HepG2 (cell line): ENCODE data around the gene ATP8A2. TPM values are rescaled to one million over a fixed set of nuclear protein-coding genes. Genes with fewer than 3 reads are reported as not detected.

Source experiments
- ATAC-seq: fragments of 200-7000 bp; cut with Tn5 transposase; 3 replicates; pipeline ENCODE4 v1.9.1; 2020; ENCODE audit warnings: mild to moderate bottlenecking, moderate library complexity
- BruUV-seq: library from RNA; stranded (reverse); fragments of 400-500 nt; replicated peaks from 2 replicates; lab custom pipeline; 2021; lab: Mats Ljungman, UMichigan
- CTCF ChIA-PET: fragments of 300-600 bp; formaldehyde crosslinking; extraction: SDS; loops from one replicate; lab custom pipeline; 2021; ENCODE audit warnings: low total read pairs, inconsistent platforms, low intra/inter-chr PET ratio; lab: Yijun Ruan, JAX
- POLR2A ChIA-PET: fragments of 350-600 bp; sonication (Branson Sonifier 250); formaldehyde crosslinking; loops from one replicate; lab custom pipeline; 2020; ENCODE audit warnings: antibody characterized with exemption, inconsistent platforms; lab: Yijun Ruan, JAX
- DNase-seq: peaks from one replicate; pipeline ENCODE4 v3.0.0-alpha.2; 2015; ENCODE audit warnings: low spot score
- FAIRE-seq: peaks from 3 replicates; lab custom pipeline; 2011; peaks lifted over from hg19 to GRCh38; lab: Jason Lieb, UNC
- H2AFZ ChIP-seq: one replicate; pipeline ENCODE4 v1.6.1; 2011; ENCODE audit warnings: low read length, inconsistent platforms
- H3K27ac ChIP-seq: fragments of 300-600 bp; 3 replicates; pipeline ENCODE4 v1.8.0; 2011; ENCODE audit warnings: mixed run types, mild to moderate bottlenecking, mixed read lengths, low read length, inconsistent platforms; ENCODE audit not compliant: insufficient read depth; ENCODE audit errors: extremely low read length
- H3K27me3 ChIP-seq, 2 experiments: fragments of 200-600 bp in 1 of 2; 2 replicates in 1 of 2; 3 replicates in 1 of 2; pipeline versions ENCODE4 v1.6.0 to v1.8.0; 2011; ENCODE audit warnings: low read length in 2 of 2, mild to moderate bottlenecking in 2 of 2, moderate library complexity in 2 of 2, inconsistent platforms in 1 of 2; ENCODE audit not compliant: insufficient read depth in 2 of 2, control insufficient read depth in 1 of 2
- H3K36me3 ChIP-seq, 2 experiments: fragments of 200-600 bp in 1 of 2; replicated peaks in 1 of 2; 2 replicates in 1 of 2; 3 replicates in 1 of 2; pipeline versions ENCODE4 v1.5.1 to v1.8.0; 2011; ENCODE audit warnings: low read length in 2 of 2, inconsistent platforms in 1 of 2; ENCODE audit not compliant: insufficient read depth in 2 of 2, control insufficient read depth in 1 of 2
- H3K4me1 ChIP-seq: 2 replicates; pipeline ENCODE4 v1.5.1; 2012; ENCODE audit warnings: low read length, inconsistent platforms; ENCODE audit not compliant: insufficient read depth
- H3K4me2 ChIP-seq: 2 replicates; pipeline ENCODE4 v1.6.0; 2011; ENCODE audit warnings: low read depth, low read length, inconsistent platforms
- H3K4me3 ChIP-seq, 3 experiments: fragments of 200-600 bp in 1 of 3; sonication (generic), shearing (Covaris generic) in 1 of 3; replicated peaks in 1 of 3; 2 replicates each; pipeline ENCODE4 v1.5.1; 2011 to 2016; ENCODE audit warnings: low read length in 3 of 3, inconsistent platforms in 2 of 3, low read depth in 2 of 3, mild to moderate bottlenecking in 2 of 3, control low read depth in 1 of 3, mixed read lengths in 1 of 3; ENCODE audit not compliant: insufficient read depth in 1 of 3
- H3K79me2 ChIP-seq: one replicate; pipeline ENCODE4 v1.6.1; 2011; ENCODE audit warnings: low read length, inconsistent platforms; ENCODE audit not compliant: insufficient read depth
- H3K9ac ChIP-seq: 2 replicates; pipeline ENCODE4 v1.6.0; 2011; ENCODE audit warnings: mild to moderate bottlenecking, low read depth, low read length, inconsistent platforms; ENCODE audit not compliant: insufficient read depth
- H3K9me3 ChIP-seq: 2 replicates; pipeline ENCODE4 v1.5.1; 2012; ENCODE audit warnings: mild to moderate bottlenecking, low read length
- H4K20me1 ChIP-seq: 2 replicates; pipeline ENCODE4 v1.6.0; 2011; ENCODE audit warnings: inconsistent platforms, mild to moderate bottlenecking, low read length, moderate library complexity; ENCODE audit not compliant: insufficient read depth
- DNMT1 ChIP-seq: sonication (generic); formaldehyde crosslinking; IDR thresholded peaks from 2 replicates; pipeline ENCODE4 v1.5.1; 2020; ENCODE audit warnings: mild to moderate bottlenecking, missing genetic modification reagents
- FOSL1 ChIP-seq: sonication (generic); formaldehyde crosslinking; IDR thresholded peaks from 2 replicates; pipeline ENCODE4 v1.9.0; 2021; ENCODE audit warnings: missing genetic modification reagents, borderline replicate concordance
- HNRNPUL1 ChIP-seq: fragments of 200-400 bp; formaldehyde crosslinking; IDR thresholded peaks from 2 replicates; pipeline ENCODE4 v1.6.1; 2017; ENCODE audit warnings: low read depth, mild to moderate bottlenecking, low read length, moderate library complexity
- SIX1 ChIP-seq: sonication (generic); formaldehyde crosslinking; IDR thresholded peaks from 2 replicates; pipeline ENCODE4 v1.4.0; 2020; ENCODE audit warnings: missing genetic modification reagents, borderline replicate concordance
- ZNF468 ChIP-seq: sonication (generic); formaldehyde crosslinking; IDR thresholded peaks from 2 replicates; pipeline ENCODE4 v1.8.0; 2022; ENCODE audit warnings: mild to moderate bottlenecking, moderate library complexity, missing genetic modification reagents
- ZNF556 ChIP-seq: sonication (generic); formaldehyde crosslinking; IDR thresholded peaks from 2 replicates; pipeline ENCODE4 v1.4.0; 2020; ENCODE audit warnings: mild to moderate bottlenecking, missing genetic modification reagents, borderline replicate concordance
- ZNF619 ChIP-seq: sonication (generic); formaldehyde crosslinking; IDR thresholded peaks from 2 replicates; pipeline ENCODE4 v1.4.0; 2020; ENCODE audit warnings: mild to moderate bottlenecking, missing genetic modification reagents
- WGBS: methylation state at CpG from one replicate; pipeline ENCODE4 v1.1.6; 2017; ENCODE audit warnings: low lambda C conversion rate; 5-methylcytosine and 5-hydroxymethylcytosine counted together
- in situ Hi-C: cut with HindIII; loops from 2 replicates; pipeline ENCODE4 v1.10.0; 2017; ENCODE audit warnings: low pct_unique_long_range_greater_than_20kb; ENCODE audit not compliant: extremely low pct_ligation_motif_present
- intact Hi-C: fragments of 100-400 bp; cut with micrococcal nuclease; formaldehyde crosslinking; loops from one replicate; pipeline ENCODE4 v1.10.0; 2022; ENCODE audit not compliant: unreplicated experiment
- polyA plus RNA-seq, 8 experiments: library from polyadenylated mRNA; depleted of rRNA in 3 of 8; stranded (reverse) in 7 of 8; unstranded in 1 of 8; fragments of >200 nt; fragmentation: Illumina TruSeq in 4 of 8; extraction: Trizol in 4 of 8; gene quantifications; 2 replicates each; pipeline versions ENCODE4 v1.2.1 to v1.2.3, GENCODE V29; 2011 to 2016; ENCODE audit warnings: low read depth in 4 of 8, missing spikeins in 1 of 8, mixed read lengths in 1 of 8; ENCODE audit not compliant: insufficient read depth in 1 of 8
- total RNA-seq, 5 experiments: library from RNA; depleted of rRNA; stranded (reverse); fragments of >200 nt; fragmentation: Illumina TruSeq; extraction: Trizol; gene quantifications; 2 replicates each; pipeline ENCODE4 v1.2.3, GENCODE V29; 2016; ENCODE audit warnings: low read depth in 1 of 5
- TF ChIP-seq, protein P1 (sequence below): IDR thresholded peaks from 2 replicates; pipeline ENCODE4 v1.6.1; 2016; ENCODE audit warnings: missing compliant biosample characterization, missing genetic modification reagents, borderline replicate concordance
- TF ChIP-seq, protein P2 (sequence below): sonication (generic); formaldehyde crosslinking; IDR thresholded peaks from 2 replicates; pipeline ENCODE4 v1.5.0; 2020; ENCODE audit warnings: missing genetic modification reagents
- TF ChIP-seq, protein P3 (sequence below): sonication (generic); formaldehyde crosslinking; IDR thresholded peaks from 2 replicates; pipeline ENCODE4 v1.4.0; 2020; ENCODE audit warnings: mild to moderate bottlenecking, missing genetic modification reagents
- TF ChIP-seq, protein P4 (sequence below): sonication (generic); formaldehyde crosslinking; IDR thresholded peaks from 2 replicates; pipeline ENCODE4 v1.4.0; 2020; ENCODE audit warnings: missing genetic modification reagents, mild to moderate bottlenecking, borderline replicate concordance

The ATP8A2 gene
- total and polyA plus RNA-seq, 2 of the 13 experiments (the other 11 are each of a cell fraction or from before 2014, with no cell fraction given): 0.09 TPM; not detected in 1

DNA sequence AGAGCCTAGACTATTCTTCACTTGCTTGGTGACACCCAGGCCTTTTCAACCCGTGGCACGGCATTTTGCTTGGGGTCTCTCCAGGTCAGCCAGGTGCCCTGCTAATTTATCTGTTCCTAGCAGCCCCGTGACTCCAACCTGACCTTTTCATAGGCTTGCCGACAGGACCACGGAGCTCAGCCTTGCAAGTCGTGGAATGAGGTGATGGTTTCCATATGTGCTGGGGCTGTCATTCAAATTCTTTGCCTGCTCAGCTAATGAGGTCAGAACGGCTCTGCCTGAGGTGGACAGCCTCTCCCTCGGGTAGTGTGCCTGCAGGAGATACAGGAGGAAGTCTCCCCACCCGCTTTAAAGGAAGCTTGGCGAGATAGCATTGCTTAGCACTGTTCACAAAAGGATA is 619.0 kb downstream of the ATP8A2 start:
- POLR2A ChIA-PET: no interaction called here
- intact Hi-C loops: no loop called here
- H3K4me2 ChIP-seq: no peak overlapping the region
- H2AFZ ChIP-seq: no peak overlapping the region
- no peak for ATAC-seq
- TF ChIP-seq HNRNPUL1 (no peak), SIX1 (no peak), DNMT1 (CRISPR knock-in tag) (no peak), ZNF468 (CRISPR knock-in tag) (no peak), FOSL1 (CRISPR knock-in tag) (no peak), ZNF556 (CRISPR knock-in tag) (no peak), ZNF619 (CRISPR knock-in tag) (no peak)
- TF ChIP-seq, protein P1, sequence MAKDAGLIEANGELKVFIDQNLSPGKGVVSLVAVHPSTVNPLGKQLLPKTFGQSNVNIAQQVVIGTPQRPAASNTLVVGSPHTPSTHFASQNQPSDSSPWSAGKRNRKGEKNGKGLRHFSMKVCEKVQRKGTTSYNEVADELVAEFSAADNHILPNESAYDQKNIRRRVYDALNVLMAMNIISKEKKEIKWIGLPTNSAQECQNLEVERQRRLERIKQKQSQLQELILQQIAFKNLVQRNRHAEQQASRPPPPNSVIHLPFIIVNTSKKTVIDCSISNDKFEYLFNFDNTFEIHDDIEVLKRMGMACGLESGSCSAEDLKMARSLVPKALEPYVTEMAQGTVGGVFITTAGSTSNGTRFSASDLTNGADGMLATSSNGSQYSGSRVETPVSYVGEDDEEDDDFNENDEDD: no peak
- TF ChIP-seq, protein P2, sequence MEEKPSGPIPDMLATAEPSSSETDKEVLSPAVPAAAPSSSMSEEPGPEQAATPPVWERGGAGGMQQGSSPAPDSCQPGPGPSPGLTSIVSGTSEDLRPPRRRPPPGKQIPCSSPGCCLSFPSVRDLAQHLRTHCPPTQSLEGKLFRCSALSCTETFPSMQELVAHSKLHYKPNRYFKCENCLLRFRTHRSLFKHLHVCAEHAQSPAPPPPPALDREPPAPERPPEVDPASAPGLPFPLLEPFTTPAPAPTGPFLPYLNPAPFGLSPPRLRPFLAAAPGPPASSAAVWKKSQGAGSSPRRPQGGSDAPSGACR (CRISPR knock-in tag): no peak
- TF ChIP-seq, protein P3, sequence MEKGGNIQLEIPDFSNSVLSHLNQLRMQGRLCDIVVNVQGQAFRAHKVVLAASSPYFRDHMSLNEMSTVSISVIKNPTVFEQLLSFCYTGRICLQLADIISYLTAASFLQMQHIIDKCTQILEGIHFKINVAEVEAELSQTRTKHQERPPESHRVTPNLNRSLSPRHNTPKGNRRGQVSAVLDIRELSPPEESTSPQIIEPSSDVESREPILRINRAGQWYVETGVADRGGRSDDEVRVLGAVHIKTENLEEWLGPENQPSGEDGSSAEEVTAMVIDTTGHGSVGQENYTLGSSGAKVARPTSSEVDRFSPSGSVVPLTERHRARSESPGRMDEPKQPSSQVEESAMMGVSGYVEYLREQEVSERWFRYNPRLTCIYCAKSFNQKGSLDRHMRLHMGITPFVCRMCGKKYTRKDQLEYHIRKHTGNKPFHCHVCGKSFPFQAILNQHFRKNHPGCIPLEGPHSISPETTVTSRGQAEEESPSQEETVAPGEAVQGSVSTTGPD: no peak
- TF ChIP-seq, protein P4, sequence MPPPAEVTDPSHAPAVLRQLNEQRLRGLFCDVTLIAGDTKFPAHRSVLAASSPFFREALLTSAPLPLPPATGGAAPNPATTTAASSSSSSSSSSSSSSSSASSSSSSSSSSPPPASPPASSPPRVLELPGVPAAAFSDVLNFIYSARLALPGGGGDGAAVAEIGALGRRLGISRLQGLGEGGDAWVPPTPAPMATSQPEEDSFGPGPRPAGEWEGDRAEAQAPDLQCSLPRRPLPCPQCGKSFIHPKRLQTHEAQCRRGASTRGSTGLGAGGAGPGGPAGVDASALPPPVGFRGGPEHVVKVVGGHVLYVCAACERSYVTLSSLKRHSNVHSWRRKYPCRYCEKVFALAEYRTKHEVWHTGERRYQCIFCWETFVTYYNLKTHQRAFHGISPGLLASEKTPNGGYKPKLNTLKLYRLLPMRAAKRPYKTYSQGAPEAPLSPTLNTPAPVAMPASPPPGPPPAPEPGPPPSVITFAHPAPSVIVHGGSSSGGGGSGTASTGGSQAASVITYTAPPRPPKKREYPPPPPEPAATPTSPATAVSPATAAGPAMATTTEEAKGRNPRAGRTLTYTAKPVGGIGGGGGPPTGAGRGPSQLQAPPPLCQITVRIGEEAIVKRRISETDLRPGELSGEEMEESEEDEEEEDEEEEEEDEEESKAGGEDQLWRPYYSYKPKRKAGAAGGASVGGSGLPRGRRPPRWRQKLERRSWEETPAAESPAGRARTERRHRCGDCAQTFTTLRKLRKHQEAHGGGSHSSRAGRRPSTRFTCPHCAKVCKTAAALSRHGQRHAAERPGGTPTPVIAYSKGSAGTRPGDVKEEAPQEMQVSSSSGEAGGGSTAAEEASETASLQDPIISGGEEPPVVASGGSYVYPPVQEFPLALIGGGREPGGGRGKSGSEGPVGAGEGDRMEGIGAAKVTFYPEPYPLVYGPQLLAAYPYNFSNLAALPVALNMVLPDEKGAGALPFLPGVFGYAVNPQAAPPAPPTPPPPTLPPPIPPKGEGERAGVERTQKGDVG (CRISPR knock-in tag): no peak
- TF ChIP-seq, all 625 proteins: peak for 0
- no peaks in the 10 kb centered on the region for H3K36me3 ChIP-seq
- in situ Hi-C loops: no loop called here
- DNase-seq: no peak
- H3K9ac ChIP-seq: no peak overlapping the region
- BruUV-seq: no TSS peak
- no peaks in the 10 kb centered on the region for H3K4me1 ChIP-seq
- H3K4me3 ChIP-seq: no peak overlapping the region
- no peak for FAIRE-seq
- no peak overlapping the region for H3K27ac ChIP-seq
- H4K20me1 ChIP-seq: no peaks in the 10 kb centered on the region
- no peaks in the 10 kb centered on the region for H3K9me3 ChIP-seq
- no peaks in the 10 kb centered on the region for H3K27me3 ChIP-seq
- CTCF ChIA-PET: no interaction called here
- H3K79me2 ChIP-seq: no peaks in the 10 kb centered on the region
- under 1% methylated on average over 10 of the region's 10 CpGs for WGBS
